ENCODE measurements around the gene ARFGEF3.

The ARFGEF3 gene

GRCh38 chr6:138161338-138162110 is at the start of gene ARFGEF3:
TSS of gene ARFGEF3 (plus strand) at chr6:138161939. CDS start at chr6:138162087, 148 bp downstream.
- TF ChIP-seq CTCF (IDR thresholded peaks at IDR 0.05; ENCODE audit: low read depth, low read length, missing control alignments), result no peak
- in situ Hi-C loops (cut with HindIII; ENCODE audit: low pct_ligation_motif_present, low sequenced_read_pairs), result no loop called here
- peaks cover 45% of the 10 kb centered on the region for H3K27me3 ChIP-seq (replicated peaks)

DNA sequence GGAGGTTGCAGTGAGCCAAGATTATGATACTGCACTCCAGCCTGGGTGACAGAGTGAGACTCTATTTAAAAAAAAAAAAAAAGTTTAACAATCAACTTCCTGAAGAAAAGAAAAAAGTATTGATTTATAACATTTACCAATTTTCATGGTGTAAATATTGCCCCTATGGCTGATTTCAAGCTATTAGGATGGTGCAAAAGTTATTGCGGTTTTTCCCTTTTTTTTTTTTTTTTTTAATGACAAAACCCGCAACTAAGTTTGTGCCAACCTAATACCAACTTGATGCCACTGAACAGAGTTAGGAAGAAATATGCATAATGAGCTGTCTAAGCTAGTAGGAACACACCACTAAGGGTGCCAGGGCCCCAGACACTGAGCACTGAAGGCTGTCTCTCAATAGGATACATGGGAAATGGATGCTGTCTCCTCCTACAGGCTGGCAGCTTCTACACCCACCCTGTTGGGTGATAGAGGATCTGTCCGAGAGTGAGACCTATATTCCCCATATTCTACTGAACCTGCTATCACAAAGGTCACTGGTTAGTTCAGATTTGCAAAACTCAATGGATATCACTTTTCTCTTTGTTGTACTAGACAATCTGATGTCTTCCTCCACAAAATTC is 48.0 kb upstream of the ARFGEF3 start:
- no peak overlapping the region for H3K4me3 ChIP-seq (ENCODE audit: low read depth, low read length)
- in situ Hi-C loops (cut with HindIII; ENCODE audit: low pct_ligation_motif_present, low sequenced_read_pairs), result no loop called here
- no peak for TF ChIP-seq CTCF (IDR thresholded peaks at IDR 0.05; ENCODE audit: low read depth, low read length, missing control alignments)

More at GRCh38 chr6:138161338-138162110, at the start of gene ARFGEF3:
- Histone ChIP-seq H3K4me3 (ENCODE audit: low read depth, low read length) (peak within 1 kb of the TSS; percentile 51), H3K27ac (no peak within 1 kb of the TSS), H3K36me3 (replicated peaks) (no peaks in the 10 kb centered on the region)
- DNase-seq, result no peak

DNA sequence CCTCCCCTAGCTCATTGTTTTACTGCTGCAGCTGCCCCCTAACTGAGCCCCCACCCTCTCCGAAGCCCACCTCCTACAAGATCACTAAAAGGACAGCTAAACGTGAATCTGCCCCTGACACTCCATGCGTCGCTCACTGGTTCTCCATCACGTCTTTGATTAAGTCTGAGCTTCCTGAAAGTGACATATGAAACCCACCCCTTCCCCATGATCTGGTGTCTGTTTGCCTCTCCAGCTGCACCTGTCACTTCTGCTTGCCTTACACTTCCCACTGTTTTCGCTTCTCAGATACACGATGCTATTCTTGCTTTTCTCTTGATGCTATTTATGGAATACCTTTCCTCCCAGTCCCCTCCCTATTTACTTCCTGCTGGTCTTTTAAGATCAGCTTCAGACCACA is 46.5 kb upstream of the ARFGEF3 start:
- H3K27ac ChIP-seq, result no peak overlapping the region
- in situ Hi-C loops (cut with HindIII; ENCODE audit: low pct_ligation_motif_present, low sequenced_read_pairs), result no loop called here

More for the DNA sequence above, 48.0 kb upstream of the ARFGEF3 start:
- Histone ChIP-seq H3K27ac (no peak overlapping the region), H3K27me3 (replicated peaks) (no peaks in the 10 kb centered on the region), H3K36me3 (replicated peaks) (no peaks in the 10 kb centered on the region)
- DNase-seq, result no peak

DNA sequence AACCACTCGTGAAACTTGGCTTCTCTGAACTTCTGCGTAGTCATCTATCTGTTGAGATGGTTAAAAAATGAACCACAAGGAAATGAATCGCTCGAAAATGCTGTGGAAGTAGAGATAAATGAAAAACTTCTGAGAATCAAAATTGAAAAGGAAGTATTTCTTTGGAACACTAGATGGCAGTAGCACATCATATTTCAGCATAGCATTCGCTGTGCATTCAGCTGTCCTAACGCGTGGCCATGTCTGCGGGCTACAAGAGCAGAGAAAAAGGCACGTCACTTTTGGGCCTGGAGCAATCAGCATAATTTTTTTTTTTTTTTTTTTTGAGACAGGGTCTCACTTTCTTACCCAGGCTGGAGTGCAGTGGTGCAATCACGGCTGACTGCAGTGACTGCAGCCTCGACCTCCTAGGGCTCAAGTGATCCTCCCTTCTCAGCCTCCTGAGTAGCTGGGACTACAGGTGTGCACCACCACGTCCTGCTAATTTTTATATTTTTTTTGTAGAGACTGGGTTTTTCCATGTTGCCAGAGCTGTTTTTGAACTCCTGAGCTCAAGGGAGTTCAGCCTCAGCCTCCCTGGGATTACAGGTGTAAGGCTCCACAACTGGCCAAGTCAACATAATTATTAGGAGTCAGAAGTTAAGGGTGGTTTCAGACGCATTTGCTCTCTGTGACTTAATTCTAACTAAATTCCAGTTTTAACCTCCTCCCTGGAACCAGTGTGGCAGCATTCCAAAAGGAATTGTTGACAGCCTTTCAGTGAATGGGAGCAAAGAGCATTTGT is 45.7 kb upstream of the ARFGEF3 start:
- DNase-seq, result peak; percentile 60
- no peak overlapping the region for H3K27ac ChIP-seq
- H3K36me3 ChIP-seq (replicated peaks), result no peaks in the 10 kb centered on the region
- TF ChIP-seq CTCF (IDR thresholded peaks at IDR 0.05; ENCODE audit: low read depth, low read length, missing control alignments), result peak; percentile 62
- no peak overlapping the region for H3K4me3 ChIP-seq (ENCODE audit: low read depth, low read length)
- in situ Hi-C loops (cut with HindIII; ENCODE audit: low pct_ligation_motif_present, low sequenced_read_pairs), result no loop called here
- peaks cover 2% of the 10 kb centered on the region for H3K27me3 ChIP-seq (replicated peaks)

More for the DNA sequence above, 46.5 kb upstream of the ARFGEF3 start:
- no peak overlapping the region for H3K4me3 ChIP-seq (ENCODE audit: low read depth, low read length)
- no peaks in the 10 kb centered on the region for H3K36me3 ChIP-seq (replicated peaks)
- peaks cover 2% of the 10 kb centered on the region for H3K27me3 ChIP-seq (replicated peaks)
- TF ChIP-seq CTCF (IDR thresholded peaks at IDR 0.05; ENCODE audit: low read depth, low read length, missing control alignments), result no peak
- DNase-seq, result no peak

DNA sequence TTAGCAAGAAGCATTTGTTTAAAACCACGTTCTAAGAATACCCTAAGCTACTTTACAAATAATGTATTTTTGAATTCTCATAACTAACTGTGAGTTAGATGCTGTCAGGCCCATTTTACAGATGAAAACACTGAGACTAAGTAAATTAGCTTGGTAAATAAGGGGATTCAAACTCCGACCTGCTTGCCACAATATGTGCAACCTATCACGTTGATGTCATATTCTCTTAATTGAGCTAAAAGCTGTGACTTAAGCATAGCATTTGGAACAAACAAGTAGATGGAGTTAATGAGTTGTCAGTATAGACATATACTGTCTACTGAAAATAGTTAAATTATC is 45.1 kb upstream of the ARFGEF3 start:
- H3K4me3 ChIP-seq (ENCODE audit: low read depth, low read length), result no peak overlapping the region
- H3K27ac ChIP-seq, result no peak overlapping the region
- no peak for DNase-seq
- TF ChIP-seq CTCF (IDR thresholded peaks at IDR 0.05; ENCODE audit: low read depth, low read length, missing control alignments), result no peak
- peaks cover 2% of the 10 kb centered on the region for H3K27me3 ChIP-seq (replicated peaks)
- H3K36me3 ChIP-seq (replicated peaks), result no peaks in the 10 kb centered on the region
- in situ Hi-C loops (cut with HindIII; ENCODE audit: low pct_ligation_motif_present, low sequenced_read_pairs), result no loop called here

All from brain microvascular endothelial cell (primary cell).